Measurements from ENCODE around the gene TET2. TPM values are rescaled to one million over a fixed set of nuclear protein-coding genes. Genes with fewer than 3 reads are reported as not detected.

Gene TET2
- total RNA-seq, 1 experiment from 2014 or later = 6.7 TPM

GRCh38 chr4:105208561-105208960 lies 61.9 kb downstream of the TET2 start:
- no peak for DNase-seq (ENCODE audit: low spot score)
- in situ Hi-C loops (cut with HindIII; ENCODE audit: low sequenced_read_pairs) = no loop called here

GRCh38 chr4:105210916-105211315 lies 64.2 kb downstream of the TET2 start:
- in situ Hi-C loops (cut with HindIII; ENCODE audit: low sequenced_read_pairs) = no loop called here
- no peak for DNase-seq (ENCODE audit: low spot score)

- in situ Hi-C loops (cut with HindIII; ENCODE audit: low sequenced_read_pairs) = no loop called here
- DNase-seq (ENCODE audit: low spot score) = no peak
These were observed 69.1 kb downstream of the TET2 start for GRCh38 chr4:105215609-105216313.

- DNase-seq (ENCODE audit: low spot score) = no peak
- in situ Hi-C loops (cut with HindIII; ENCODE audit: low sequenced_read_pairs) = no loop called here
These were observed 78.8 kb downstream of the TET2 start for GRCh38 chr4:105225500-105225899.

GRCh38 chr4:105227054-105227453 lies 80.4 kb downstream of the TET2 start:
- DNase-seq (ENCODE audit: low spot score) = no peak
- in situ Hi-C loops (cut with HindIII; ENCODE audit: low sequenced_read_pairs) = no loop called here

- in situ Hi-C loops (cut with HindIII; ENCODE audit: low sequenced_read_pairs) = no loop called here
- DNase-seq (ENCODE audit: low spot score) = no peak
These were observed 83.6 kb downstream of the TET2 start for GRCh38 chr4:105230287-105230686.

- DNase-seq (ENCODE audit: low spot score) = no peak
- in situ Hi-C loops (cut with HindIII; ENCODE audit: low sequenced_read_pairs) = no loop called here
These were observed 85.7 kb downstream of the TET2 start for GRCh38 chr4:105232374-105232773.

- DNase-seq (ENCODE audit: low spot score) = no peak
- in situ Hi-C loops (cut with HindIII; ENCODE audit: low sequenced_read_pairs) = no loop called here
These were observed 87.9 kb downstream of the TET2 start for GRCh38 chr4:105234582-105234981.

GRCh38 chr4:105236202-105236915 lies 89.7 kb downstream of the TET2 start:
- in situ Hi-C loops (cut with HindIII; ENCODE audit: low sequenced_read_pairs) = no loop called here
- DNase-seq (ENCODE audit: low spot score) = no peak

- no peak for DNase-seq (ENCODE audit: low spot score)
- in situ Hi-C loops (cut with HindIII; ENCODE audit: low sequenced_read_pairs) = no loop called here
These were observed 90.2 kb downstream of the TET2 start for GRCh38 chr4:105236916-105237311.

GRCh38 chr4:105240037-105240436 lies 93.4 kb downstream of the TET2 start:
- DNase-seq (ENCODE audit: low spot score) = no peak
- in situ Hi-C loops (cut with HindIII; ENCODE audit: low sequenced_read_pairs) = no loop called here

- peak; percentile 81 for DNase-seq (ENCODE audit: low spot score)
- in situ Hi-C loops (cut with HindIII; ENCODE audit: low sequenced_read_pairs) = no loop called here
These were observed 94.8 kb downstream of the TET2 start for GRCh38 chr4:105241451-105241850.

- in situ Hi-C loops (cut with HindIII; ENCODE audit: low sequenced_read_pairs) = no loop called here
- no peak for DNase-seq (ENCODE audit: low spot score)
These were observed 96.8 kb downstream of the TET2 start for GRCh38 chr4:105243446-105243845.

GRCh38 chr4:105246712-105247111 lies 100.0 kb downstream of the TET2 start:
- in situ Hi-C loops (cut with HindIII; ENCODE audit: low sequenced_read_pairs) = no loop called here
- no peak for DNase-seq (ENCODE audit: low spot score)

- in situ Hi-C loops (cut with HindIII; ENCODE audit: low sequenced_read_pairs) = no loop called here
- DNase-seq (ENCODE audit: low spot score) = no peak
These were observed 101.9 kb downstream of the TET2 start for GRCh38 chr4:105248613-105249012.

GRCh38 chr4:105257817-105258495 lies 111.3 kb downstream of the TET2 start:
- no peak for DNase-seq (ENCODE audit: low spot score)
- in situ Hi-C loops (cut with HindIII; ENCODE audit: low sequenced_read_pairs) = no loop called here

- in situ Hi-C loops (cut with HindIII; ENCODE audit: low sequenced_read_pairs) = no loop called here
These were observed 119.0 kb downstream of the TET2 start for GRCh38 chr4:105265689-105266088.

GRCh38 chr4:105267280-105267679 lies 120.6 kb downstream of the TET2 start:
- DNase-seq (ENCODE audit: low spot score) = no peak
- in situ Hi-C loops (cut with HindIII; ENCODE audit: low sequenced_read_pairs) = no loop called here

More at GRCh38 chr4:105265689-105266088, 119.0 kb downstream of the TET2 start:
- DNase-seq (ENCODE audit: low spot score) = no peak

- in situ Hi-C loops (cut with HindIII; ENCODE audit: low sequenced_read_pairs) = no loop called here
- no peak for DNase-seq (ENCODE audit: low spot score)
These were observed 125.3 kb downstream of the TET2 start for GRCh38 chr4:105272002-105272401.

GRCh38 chr4:105273230-105273629 lies 126.6 kb downstream of the TET2 start:
- in situ Hi-C loops (cut with HindIII; ENCODE audit: low sequenced_read_pairs) = no loop called here
- no peak for DNase-seq (ENCODE audit: low spot score)
